Measurements from ENCODE around the gene PCP2.
"Not testable (repeated sequence)": the region's sequence is repeated elsewhere in the genome, so short reads cannot be mapped to it uniquely, and the experiment has no call there.

PCP2 gene

DNA sequence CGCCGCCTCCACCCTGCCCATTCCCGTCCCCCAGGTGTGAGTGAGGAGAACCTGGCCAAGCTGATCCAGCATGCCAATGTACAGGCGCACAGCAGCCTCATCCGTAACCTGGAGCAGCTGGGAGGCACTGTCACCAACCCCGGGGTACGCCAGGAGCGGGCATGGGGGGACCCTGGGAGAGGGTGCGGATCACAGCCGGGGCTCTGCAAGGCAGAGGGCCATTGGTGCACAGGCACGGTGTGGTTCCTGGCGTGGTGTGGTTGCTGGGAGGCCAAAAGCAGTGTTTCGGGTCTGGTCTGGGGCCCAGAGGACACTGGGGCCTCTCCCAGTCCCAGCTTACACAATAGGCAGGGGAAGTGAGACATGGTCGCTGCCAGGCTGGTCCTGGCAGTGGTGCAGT lies 11.6 kb upstream of the PCP2 start:
- DNase-seq (ENCODE audit: low read depth, low spot score) = no peak
- TF ChIP-seq, protein P1, sequence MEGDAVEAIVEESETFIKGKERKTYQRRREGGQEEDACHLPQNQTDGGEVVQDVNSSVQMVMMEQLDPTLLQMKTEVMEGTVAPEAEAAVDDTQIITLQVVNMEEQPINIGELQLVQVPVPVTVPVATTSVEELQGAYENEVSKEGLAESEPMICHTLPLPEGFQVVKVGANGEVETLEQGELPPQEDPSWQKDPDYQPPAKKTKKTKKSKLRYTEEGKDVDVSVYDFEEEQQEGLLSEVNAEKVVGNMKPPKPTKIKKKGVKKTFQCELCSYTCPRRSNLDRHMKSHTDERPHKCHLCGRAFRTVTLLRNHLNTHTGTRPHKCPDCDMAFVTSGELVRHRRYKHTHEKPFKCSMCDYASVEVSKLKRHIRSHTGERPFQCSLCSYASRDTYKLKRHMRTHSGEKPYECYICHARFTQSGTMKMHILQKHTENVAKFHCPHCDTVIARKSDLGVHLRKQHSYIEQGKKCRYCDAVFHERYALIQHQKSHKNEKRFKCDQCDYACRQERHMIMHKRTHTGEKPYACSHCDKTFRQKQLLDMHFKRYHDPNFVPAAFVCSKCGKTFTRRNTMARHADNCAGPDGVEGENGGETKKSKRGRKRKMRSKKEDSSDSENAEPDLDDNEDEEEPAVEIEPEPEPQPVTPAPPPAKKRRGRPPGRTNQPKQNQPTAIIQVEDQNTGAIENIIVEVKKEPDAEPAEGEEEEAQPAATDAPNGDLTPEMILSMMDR (IDR thresholded peaks at IDR 0.05; ENCODE audit: low read depth, low read length) = no peak
- no peak overlapping the region for H3K4me3 ChIP-seq (ENCODE audit: low read depth, low read length)
- in situ Hi-C loops (cut with HindIII; ENCODE audit: low sequenced_read_pairs) = no loop called here

DNA sequence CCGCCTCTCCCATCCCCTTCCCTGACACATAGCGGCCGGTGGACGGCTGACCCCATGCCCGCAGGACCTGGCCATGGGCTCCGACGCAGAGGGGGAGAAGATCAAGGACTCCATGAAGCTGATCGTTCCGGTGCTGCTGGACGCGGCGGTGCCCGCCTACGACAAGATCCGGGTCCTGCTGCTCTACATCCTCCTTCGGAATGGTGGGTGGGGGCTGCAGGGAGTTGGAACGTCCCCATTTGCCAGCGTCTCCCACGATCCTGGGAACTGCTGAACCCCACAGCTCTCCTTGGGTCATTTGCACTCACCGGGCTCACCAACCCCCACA lies 11.0 kb upstream of the PCP2 start:
- H3K4me3 ChIP-seq (ENCODE audit: low read depth, low read length) = no peak overlapping the region
- TF ChIP-seq, protein P1 (IDR thresholded peaks at IDR 0.05; ENCODE audit: low read depth, low read length) = no peak
- DNase-seq (ENCODE audit: low read depth, low spot score) = no peak
- in situ Hi-C loops (cut with HindIII; ENCODE audit: low sequenced_read_pairs) = no loop called here

DNA sequence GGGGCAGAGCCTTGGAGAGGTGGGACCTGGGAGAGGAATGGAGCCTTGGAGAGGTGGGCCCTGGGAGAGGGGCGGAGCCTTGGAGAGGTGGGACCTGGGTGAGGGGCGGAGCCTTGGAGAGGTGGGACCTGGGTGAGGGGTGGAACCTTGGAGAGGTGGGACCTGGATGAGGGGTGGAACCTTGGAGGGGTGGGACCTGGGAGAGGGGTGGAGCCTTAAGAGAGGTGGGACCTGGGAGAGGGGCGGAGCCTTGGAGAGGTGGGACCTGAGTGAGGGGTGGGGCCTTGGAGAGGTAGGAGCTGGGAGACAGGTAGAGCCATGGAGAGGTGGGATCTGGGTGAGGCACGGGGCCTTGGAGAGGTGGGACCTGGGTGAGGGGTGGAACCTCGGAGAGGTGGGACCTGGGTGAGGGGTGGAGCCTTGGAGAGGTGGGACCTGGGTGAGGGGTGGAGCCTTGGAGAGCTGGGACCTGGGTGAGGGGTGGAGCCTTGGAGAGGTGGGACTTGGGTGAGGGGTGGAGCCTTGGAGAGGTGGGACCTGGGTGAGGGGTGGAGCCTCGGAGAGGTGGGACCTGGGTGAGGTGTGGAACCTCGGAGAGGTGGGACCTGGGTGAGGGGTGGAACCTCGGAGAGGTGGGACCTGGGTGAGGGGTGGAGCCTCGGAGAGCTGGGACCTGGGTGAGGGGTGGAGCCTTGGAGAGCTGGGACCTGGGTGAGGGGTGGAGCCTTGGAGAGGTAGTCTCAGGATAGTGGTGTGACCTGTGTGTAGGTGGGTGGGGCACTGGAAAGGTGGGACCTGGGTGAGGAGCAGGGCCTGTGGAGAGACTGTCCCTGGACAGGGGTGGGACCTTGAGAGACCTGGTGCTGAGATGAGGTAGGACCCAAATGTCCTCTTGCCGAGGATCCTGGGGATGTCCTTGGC lies 10.4 kb upstream of the PCP2 start:
- DNase-seq (ENCODE audit: low read depth, low spot score); H3K4me3 ChIP-seq (ENCODE audit: low read depth, low read length); in situ Hi-C loops (cut with HindIII; ENCODE audit: low sequenced_read_pairs): not testable (repeated sequence)

DNA sequence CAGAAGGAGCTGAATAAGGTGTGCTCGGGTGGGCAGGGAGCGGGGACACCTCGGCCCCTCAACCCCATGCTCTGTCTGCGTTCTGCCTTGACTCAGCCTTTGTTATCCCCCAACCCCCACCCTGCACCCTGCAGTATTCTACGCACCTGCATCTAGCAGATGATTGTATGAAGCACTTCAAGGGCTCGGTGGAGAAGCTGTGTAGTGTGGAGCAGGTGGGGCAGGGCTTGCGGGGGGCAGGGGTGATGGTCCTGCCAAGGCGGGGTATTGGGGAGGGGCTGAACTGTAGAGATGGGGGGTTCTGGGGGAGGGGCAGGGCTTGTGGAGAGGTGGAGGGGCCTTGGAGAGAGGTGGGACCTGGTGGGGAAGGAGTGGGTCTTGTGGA lies 9.5 kb upstream of the PCP2 start:
- DNase-seq (ENCODE audit: low read depth, low spot score) = no peak
- in situ Hi-C loops (cut with HindIII; ENCODE audit: low sequenced_read_pairs) = no loop called here
- TF ChIP-seq, protein P1 (IDR thresholded peaks at IDR 0.05; ENCODE audit: low read depth, low read length) = no peak
- H3K4me3 ChIP-seq (ENCODE audit: low read depth, low read length) = no peak overlapping the region

DNA sequence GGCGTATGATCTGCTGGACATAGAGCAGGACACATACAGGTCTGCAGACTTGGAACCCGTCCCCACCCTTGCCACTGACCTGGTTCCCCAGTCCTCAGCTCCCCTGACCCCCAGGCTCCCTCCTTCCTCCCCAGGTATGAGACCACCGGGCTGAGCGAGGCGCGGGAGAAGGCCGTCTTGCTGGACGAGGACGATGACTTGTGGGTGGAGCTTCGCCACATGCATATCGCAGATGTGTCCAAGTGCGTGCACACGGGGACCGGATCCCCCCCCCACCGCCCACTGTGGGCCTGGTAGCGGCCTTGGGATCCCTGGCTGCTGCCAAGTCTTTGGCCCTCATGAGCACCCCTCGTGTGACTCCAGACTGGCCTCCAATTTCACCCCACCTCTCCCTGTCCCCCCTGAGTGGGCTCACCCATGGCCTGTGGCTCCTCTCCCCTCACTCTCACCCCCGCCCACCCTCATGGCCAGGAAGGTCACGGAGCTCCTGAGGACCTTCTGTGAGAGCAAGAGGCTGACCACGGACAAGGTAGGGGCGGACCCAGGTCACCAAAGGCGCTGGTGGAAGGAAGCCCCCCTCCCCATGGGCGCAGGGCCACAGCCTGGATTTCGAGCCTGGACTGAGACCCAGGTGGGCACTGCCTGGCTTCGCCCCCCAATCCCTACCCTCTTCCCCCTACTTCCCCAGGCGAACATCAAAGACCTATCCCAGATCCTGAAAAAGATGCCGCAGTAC lies 8.9 kb upstream of the PCP2 start:
- TF ChIP-seq, protein P1 (IDR thresholded peaks at IDR 0.05; ENCODE audit: low read depth, low read length) = no peak
- in situ Hi-C loops (cut with HindIII; ENCODE audit: low sequenced_read_pairs) = no loop called here
- H3K4me3 ChIP-seq (ENCODE audit: low read depth, low read length) = no peak overlapping the region
- no peak for DNase-seq (ENCODE audit: low read depth, low spot score)

DNA sequence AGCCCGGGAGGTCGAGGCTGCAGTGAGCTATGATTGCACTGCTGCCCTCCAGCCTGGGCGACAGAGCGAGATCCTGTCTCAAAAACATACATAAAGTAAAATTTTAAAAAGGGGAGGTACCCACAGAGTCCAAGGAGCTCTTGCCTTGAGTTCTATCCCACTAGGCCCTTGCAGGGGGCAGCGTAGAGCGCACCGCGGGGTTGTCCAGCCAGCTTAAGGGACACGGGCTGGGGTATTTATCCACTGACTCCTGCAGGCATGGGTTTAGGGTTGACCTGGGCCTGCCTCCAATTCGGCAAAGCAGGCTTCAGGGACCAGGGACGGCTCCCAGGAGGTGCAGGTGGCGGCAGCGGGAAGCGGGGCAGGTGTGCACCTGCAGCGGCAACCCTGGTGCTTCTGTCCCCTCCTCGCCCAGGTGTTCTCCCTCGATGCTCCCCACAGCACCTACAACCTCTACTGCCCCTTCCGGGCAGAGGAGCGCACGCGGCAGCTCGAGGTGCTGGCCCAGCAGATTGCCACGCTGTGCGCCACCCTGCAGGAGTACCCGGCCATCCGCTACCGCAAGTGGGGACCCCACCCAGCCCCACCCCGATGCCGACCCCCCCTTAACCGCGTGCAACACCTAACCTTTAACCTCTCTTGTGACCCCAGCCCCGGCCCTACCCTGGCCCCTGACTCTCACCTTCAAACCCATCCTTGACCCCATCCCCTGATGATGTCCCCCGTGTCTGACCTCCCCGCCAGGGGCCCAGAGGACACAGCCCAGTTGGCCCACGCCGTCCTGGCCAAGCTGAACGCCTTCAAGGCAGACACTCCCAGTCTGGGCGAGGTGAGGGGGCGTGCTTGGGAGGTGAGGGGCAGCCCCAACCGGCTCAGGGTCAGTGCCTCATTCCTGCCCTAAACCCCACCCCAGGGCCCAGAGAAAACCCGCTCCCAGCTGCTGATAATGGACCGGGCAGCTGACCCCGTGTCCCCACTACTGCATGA lies 8.1 kb upstream of the PCP2 start:
- in situ Hi-C loops (cut with HindIII; ENCODE audit: low sequenced_read_pairs) = no loop called here

More for the DNA sequence above, 8.1 kb upstream of the PCP2 start:
- no peak overlapping the region for H3K4me3 ChIP-seq (ENCODE audit: low read depth, low read length)
- TF ChIP-seq, protein P1 (IDR thresholded peaks at IDR 0.05; ENCODE audit: low read depth, low read length) = no peak
- DNase-seq (ENCODE audit: low read depth, low spot score) = no peak
